ENCODE measurements around the gene THSD4. TPM values are rescaled to one million over a fixed set of nuclear protein-coding genes. Genes with fewer than 3 reads are reported as not detected.

The THSD4 gene
- total and polyA plus RNA-seq, 2 of the 8 experiments (the other 6 are each of a cell fraction or from before 2014, with no cell fraction given), result 2.5 to 6.2 TPM

DNA sequence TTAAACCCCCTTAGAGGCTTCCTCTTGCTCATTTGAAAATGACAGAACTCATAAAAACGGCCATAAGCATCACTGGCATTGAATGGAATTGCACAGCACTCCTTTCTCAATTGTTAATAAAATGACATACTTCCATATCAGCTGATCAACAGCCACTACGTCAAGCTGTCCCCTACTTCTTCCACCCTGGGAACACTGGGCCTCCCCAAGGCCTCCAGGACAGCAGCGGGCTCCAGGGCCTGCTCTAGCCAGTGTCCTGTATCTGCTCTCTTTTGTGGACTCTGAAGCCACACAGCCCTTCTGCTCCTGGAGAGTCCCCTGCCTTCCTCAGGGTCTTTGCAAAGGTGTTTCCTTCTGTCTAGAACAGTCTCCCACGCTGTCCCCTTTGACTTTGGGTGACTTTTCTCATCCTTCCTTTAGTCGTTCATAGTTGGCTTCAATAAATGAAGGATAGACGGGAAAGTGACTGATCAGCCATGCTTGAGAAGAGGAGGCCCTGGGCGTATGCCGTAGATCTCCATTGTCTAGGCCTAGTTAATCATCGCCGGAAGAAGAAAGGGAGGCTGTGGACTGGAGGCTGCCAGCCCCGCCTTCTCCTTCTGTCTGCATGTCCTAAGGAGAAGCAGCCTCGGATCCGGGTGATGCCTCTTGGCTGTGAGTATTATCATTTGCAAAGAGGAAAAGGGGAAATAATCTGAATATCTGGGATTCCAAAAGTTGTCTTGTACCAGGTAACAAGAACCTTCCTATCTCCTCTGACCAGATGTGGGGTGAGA lies 4.7 kb upstream of the THSD4 start:
- DNase-seq (ENCODE audit: low read depth in 1 of 2, low spot score in 2 of 2), result no peak
- TF ChIP-seq BCL11A (IDR thresholded peaks at IDR 0.05; ENCODE audit: low read depth in 2 of 2, low read length in 2 of 2), result no peak
- TF ChIP-seq SRF (IDR thresholded peaks at IDR 0.05; ENCODE audit: low read depth, low read length), result no peak
- TF ChIP-seq SIX5 (IDR thresholded peaks at IDR 0.05; ENCODE audit: low read depth, low read length), result no peak
- TF ChIP-seq YY1 (IDR thresholded peaks at IDR 0.05; ENCODE audit: low read depth, low read length), result no peak
- TF ChIP-seq, protein P1, sequence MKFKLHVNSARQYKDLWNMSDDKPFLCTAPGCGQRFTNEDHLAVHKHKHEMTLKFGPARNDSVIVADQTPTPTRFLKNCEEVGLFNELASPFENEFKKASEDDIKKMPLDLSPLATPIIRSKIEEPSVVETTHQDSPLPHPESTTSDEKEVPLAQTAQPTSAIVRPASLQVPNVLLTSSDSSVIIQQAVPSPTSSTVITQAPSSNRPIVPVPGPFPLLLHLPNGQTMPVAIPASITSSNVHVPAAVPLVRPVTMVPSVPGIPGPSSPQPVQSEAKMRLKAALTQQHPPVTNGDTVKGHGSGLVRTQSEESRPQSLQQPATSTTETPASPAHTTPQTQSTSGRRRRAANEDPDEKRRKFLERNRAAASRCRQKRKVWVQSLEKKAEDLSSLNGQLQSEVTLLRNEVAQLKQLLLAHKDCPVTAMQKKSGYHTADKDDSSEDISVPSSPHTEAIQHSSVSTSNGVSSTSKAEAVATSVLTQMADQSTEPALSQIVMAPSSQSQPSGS (IDR thresholded peaks at IDR 0.05; ENCODE audit: low read length), result no peak
- no peak for TF ChIP-seq RBBP5 (IDR thresholded peaks at IDR 0.05; ENCODE audit: borderline replicate concordance, low read depth, low read length)
- TF ChIP-seq GABPA (IDR thresholded peaks at IDR 0.05; ENCODE audit: borderline replicate concordance, insufficient read depth, low read length), result no peak
- no peak for TF ChIP-seq ASH2L (IDR thresholded peaks at IDR 0.05; ENCODE audit: low read length)
- no peak for TF ChIP-seq POU5F1 (IDR thresholded peaks at IDR 0.05; ENCODE audit: low read depth, low read length)
- TF ChIP-seq, protein P2, sequence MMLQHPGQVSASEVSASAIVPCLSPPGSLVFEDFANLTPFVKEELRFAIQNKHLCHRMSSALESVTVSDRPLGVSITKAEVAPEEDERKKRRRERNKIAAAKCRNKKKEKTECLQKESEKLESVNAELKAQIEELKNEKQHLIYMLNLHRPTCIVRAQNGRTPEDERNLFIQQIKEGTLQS (IDR thresholded peaks at IDR 0.05; ENCODE audit: insufficient read depth, low read depth, low read length), result no peak

More for the DNA sequence above, 4.7 kb upstream of the THSD4 start:
- no peak overlapping the region for H3K4me3 ChIP-seq (ENCODE audit: extremely low read depth in 1 of 4, insufficient read depth in 2 of 4, low read depth in 3 of 4, low read length in 4 of 4)
- H3K4me1 ChIP-seq (replicated peaks in 1 of 4; ENCODE audit: control insufficient read depth in 3 of 4, insufficient read depth in 4 of 4, low read length in 3 of 4), result peaks cover 2 to 11% (median 5%) of the 10 kb centered on the region in 4 experiments; a peak in 5 of 7 replicates
- 88% methylated on average over 13 of the region's 13 CpGs; no CpG with 5 or more reads in 1 of the 2 experiments for WGBS, 2 experiments (ENCODE audit: extremely low coverage in 1 of 2, insufficient coverage in 1 of 2, insufficient read length in 1 of 2, insufficient replicate concordance in 2 of 2, low coverage in 1 of 2, low lambda C conversion rate in 2 of 2, missing lambda C conversion rate in 1 of 2)
- H4K20me1 ChIP-seq (replicated peaks in 1 of 2; ENCODE audit: control insufficient read depth in 1 of 2, insufficient read depth in 2 of 2, low read length in 2 of 2), result no peaks in the 10 kb centered on the region
- no peaks in the 10 kb centered on the region; the same call in 1 of the 2 replicates for H3K23me2 ChIP-seq (ENCODE audit: low read depth, low read length)
- H3K4ac ChIP-seq (replicated peaks; ENCODE audit: insufficient read length, low read depth, low read length), result no peak overlapping the region
- H2BK15ac ChIP-seq (ENCODE audit: low read length), result no peak overlapping the region; the same call in none of the 2 replicates
- no peak overlapping the region for H3K14ac ChIP-seq (ENCODE audit: insufficient read length)
- no peak overlapping the region for H2BK12ac ChIP-seq (ENCODE audit: low read depth, low read length)
- no peak overlapping the region for H4K8ac ChIP-seq (ENCODE audit: extremely low read depth, insufficient read depth, low read length)
- no peak overlapping the region for H3K27ac ChIP-seq (ENCODE audit: low read depth, low read length)
- H3K4me2 ChIP-seq (ENCODE audit: insufficient read depth in 1 of 2, low read depth in 2 of 2, low read length in 2 of 2), result no peak overlapping the region
- H3K9ac ChIP-seq (replicated peaks in 1 of 4; ENCODE audit: extremely low read depth in 1 of 4, low read depth in 3 of 4, low read length in 3 of 4), result no peak overlapping the region
- no peaks in the 10 kb centered on the region for H3K79me2 ChIP-seq (ENCODE audit: control insufficient read depth in 1 of 2, insufficient read depth in 2 of 2, low read length in 2 of 2)
- H2BK5ac ChIP-seq (ENCODE audit: low read depth, low read length), result no peak overlapping the region
- CTCF ChIA-PET (ENCODE audit: partially characterized antibody), result interaction anchor here (0.9 to 4.1 kb wide), 3 partner anchors 18 to 334 kb away, joined by 3 to 22 read pairs (median 4); no protein-coding TSS in a partner anchor
- H2AFZ ChIP-seq (ENCODE audit: low read length), result no peak overlapping the region
- no peaks in the 10 kb centered on the region for H3K36me3 ChIP-seq (ENCODE audit: control insufficient read depth in 2 of 4, insufficient read depth in 4 of 4, low read length in 3 of 4)
- no peaks in the 10 kb centered on the region; a peak in 2 of 7 replicates for H3K27me3 ChIP-seq (replicated peaks in 1 of 4; ENCODE audit: control insufficient read depth in 3 of 4, extremely low read depth in 1 of 4, insufficient read depth in 3 of 4, low read length in 3 of 4)
- H4K91ac ChIP-seq (replicated peaks; ENCODE audit: insufficient read length, low read length), result no peak overlapping the region
- no peaks in the 10 kb centered on the region for H3K9me3 ChIP-seq (ENCODE audit: insufficient read depth in 2 of 2, low read depth in 1 of 2, low read length in 1 of 2)
- H3K79me1 ChIP-seq (ENCODE audit: low read depth, low read length), result no peaks in the 10 kb centered on the region
- no peak overlapping the region for H2BK120ac ChIP-seq (replicated peaks; ENCODE audit: low read depth, low read length)
- POLR2A ChIA-PET (ENCODE audit: partially characterized antibody), result interaction anchor here (0.5 to 1.8 kb wide), 3 partner anchors 10 to 802 kb away, joined by 3 read pairs; no protein-coding TSS in a partner anchor
- FAIRE-seq, result no peak
- H3K56ac ChIP-seq (replicated peaks; ENCODE audit: insufficient read length, low read depth, low read length), result no peak overlapping the region
- no peak overlapping the region for H3K18ac ChIP-seq (ENCODE audit: extremely low read depth, low read length)
- H3K23ac ChIP-seq (ENCODE audit: insufficient read length), result no peak overlapping the region
- H2BK20ac ChIP-seq (ENCODE audit: low read length), result no peak overlapping the region
- no peak overlapping the region for H2AK5ac ChIP-seq (ENCODE audit: low read depth, low read length)
- no peak overlapping the region for H4K5ac ChIP-seq (ENCODE audit: insufficient read length, low read depth, low read length)

All from H1 (cell line).